ENCODE measurements around the gene FOXG1.

Gene FOXG1

GRCh38 chr14:28761438-28762291 is 4.9 kb upstream of the FOXG1 start:
- no peak for DNase-seq (ENCODE audit: low read depth, low spot score)

DNA sequence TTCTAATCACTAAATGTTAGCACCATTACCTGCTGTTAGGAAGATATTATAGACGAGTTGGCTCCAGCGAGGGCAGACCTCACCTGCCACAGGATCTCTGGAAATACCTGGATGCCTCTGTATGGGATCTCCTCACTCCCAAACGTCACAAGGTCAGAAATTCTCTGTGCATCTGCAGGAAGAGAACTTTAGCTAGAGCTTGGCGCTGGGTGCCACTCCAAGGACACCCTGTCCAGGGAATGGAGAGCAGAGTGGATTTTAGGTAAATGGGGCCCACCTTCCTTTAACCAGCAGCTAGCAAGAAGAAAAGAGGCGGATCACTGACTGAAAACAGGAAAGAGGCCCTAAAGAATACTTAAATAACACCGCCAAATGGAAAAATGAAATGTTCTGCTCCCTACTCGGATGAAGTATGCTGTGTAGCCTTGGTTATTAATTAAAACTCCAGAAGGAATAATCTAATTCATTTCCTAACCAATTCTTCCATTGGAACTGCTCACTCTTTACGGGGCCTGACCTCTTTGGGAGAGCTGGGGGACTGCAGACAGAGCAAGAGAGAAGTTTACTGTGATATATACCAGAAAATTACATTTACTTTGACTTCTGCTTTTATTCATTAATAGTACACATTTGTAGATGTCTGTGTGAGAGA is 4.2 kb upstream of the FOXG1 start:
- DNase-seq (ENCODE audit: low read depth, low spot score) = no peak

DNA sequence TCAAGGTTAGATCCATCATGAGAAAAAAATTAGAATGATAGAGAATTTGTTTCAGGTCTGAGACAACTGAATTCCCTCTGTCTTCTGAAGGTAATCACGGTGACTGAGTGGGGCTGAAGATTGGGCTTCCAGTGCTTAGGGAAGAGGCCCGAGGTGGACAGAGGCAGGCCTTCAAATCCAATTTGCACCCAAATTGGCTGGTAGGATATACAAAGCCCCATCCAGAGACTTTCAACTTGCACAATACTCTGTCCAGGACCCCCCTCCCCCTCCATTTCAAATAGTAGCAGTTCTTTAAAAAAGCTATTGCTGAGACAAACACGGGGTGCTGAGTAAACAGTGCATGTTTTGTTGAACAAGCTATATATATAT is 3.6 kb upstream of the FOXG1 start:
- DNase-seq (ENCODE audit: low read depth, low spot score) = no peak

DNA sequence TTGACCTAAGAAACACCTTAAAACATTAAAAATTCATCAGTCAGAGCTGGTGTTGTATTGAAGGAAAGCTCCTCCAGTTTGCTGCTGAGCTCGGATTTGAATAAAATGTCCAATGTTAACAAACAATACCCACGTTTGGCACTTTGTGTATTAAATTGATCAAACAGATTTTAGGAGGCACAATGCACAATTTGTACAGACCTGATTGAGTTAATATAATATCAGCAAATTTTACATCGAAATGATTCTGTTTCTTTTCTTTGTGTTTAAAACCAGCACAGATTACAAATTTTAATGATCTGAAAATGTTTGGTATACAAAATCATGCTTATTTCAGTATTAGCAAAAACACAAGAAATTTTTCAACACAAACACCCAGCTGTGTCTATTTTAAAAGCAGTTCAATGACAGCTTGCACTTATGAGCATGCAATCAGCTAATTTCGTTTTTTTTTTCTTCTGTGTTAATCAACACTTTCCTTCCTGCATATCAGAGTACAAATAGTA is 2.8 kb upstream of the FOXG1 start:
- no peak for DNase-seq (ENCODE audit: low read depth, low spot score)

DNA sequence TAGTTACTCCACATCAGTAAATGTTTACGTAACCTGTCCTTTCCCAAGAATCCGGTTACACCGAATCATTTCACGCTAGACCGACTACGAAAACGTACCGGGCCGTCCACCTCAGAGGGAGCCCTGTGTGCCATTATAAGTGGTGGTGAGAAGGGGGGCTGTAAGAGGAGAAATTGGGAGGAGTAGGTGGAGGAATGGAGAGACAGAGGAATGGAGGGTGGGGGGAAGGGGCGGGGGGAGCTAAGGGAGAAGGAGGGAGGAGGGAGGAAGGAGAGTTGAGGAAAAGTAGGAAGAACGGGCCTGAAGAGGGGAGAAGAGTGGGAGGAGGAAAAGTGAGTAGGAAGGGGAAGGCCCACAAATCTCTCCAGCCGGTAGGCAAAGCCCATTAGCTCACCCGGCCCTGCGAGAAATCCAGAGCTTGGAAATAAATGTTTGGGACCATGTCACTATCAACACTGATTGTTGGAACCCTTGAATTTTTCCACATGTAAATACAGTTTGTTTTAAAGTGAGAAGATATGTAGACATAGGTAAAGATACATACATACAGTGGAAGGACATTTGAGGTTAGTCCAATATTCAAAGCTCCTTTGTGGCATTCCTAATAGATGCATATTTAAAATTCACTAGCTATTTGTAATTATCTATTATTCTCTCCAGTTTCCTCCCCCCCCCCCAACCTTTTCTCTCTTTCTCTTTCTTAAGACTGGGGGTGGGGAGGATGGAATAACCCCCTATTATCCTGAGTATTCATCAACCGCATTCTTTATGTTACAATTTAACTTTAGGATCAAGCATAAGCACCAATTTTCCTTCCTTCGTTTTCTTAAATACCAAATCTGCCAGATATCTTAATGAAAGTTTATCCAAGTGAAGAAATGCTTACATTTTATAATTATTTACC is 2.1 kb upstream of the FOXG1 start:
- no peak for DNase-seq (ENCODE audit: low read depth, low spot score)

- DNase-seq (ENCODE audit: low read depth, low spot score) = no peak
These were observed 1.3 kb upstream of the FOXG1 start for GRCh38 chr14:28765169-28765830.

GRCh38 chr14:28765831-28766468 is 637 bp upstream of the FOXG1 start:
- no peak for DNase-seq (ENCODE audit: low read depth, low spot score)

GRCh38 chr14:28767030-28767852 is 654 bp downstream of the FOXG1 start:
- DNase-seq (ENCODE audit: low read depth, low spot score) = no peak

DNA sequence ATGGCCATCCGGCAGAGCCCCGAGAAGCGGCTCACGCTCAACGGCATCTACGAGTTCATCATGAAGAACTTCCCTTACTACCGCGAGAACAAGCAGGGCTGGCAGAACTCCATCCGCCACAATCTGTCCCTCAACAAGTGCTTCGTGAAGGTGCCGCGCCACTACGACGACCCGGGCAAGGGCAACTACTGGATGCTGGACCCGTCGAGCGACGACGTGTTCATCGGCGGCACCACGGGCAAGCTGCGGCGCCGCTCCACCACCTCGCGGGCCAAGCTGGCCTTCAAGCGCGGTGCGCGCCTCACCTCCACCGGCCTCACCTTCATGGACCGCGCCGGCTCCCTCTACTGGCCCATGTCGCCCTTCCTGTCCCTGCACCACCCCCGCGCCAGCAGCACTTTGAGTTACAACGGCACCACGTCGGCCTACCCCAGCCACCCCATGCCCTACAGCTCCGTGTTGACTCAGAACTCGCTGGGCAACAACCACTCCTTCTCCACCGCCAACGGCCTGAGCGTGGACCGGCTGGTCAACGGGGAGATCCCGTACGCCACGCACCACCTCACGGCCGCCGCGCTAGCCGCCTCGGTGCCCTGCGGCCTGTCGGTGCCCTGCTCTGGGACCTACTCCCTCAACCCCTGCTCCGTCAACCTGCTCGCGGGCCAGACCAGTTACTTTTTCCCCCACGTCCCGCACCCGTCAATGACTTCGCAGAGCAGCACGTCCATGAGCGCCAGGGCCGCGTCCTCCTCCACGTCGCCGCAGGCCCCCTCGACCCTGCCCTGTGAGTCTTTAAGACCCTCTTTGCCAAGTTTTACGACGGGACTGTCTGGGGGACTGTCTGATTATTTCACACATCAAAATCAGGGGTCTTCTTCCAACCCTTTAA is 1.5 kb downstream of the FOXG1 start:
- no peak for DNase-seq (ENCODE audit: low read depth, low spot score)

GRCh38 chr14:28769276-28769880 is 2.8 kb downstream of the FOXG1 start:
- no peak for DNase-seq (ENCODE audit: low read depth, low spot score)

DNA sequence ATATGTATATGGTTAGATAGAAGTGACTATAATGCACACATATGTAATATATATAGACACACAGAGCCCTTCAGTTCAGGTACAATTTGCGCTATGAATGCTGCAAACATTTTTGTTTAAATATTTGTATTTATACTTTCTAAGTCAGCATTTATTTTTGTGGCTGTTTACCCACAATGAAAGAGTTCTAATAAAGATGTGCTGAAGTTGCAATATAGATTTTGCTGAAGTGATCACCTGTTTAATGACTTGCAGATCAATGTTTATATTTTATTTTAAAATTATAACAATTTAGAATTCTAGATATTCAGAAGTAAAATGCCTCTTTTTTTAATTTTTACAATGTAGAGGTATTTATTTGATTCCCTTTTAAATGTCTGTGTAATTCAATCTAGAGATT is 3.5 kb downstream of the FOXG1 start:
- DNase-seq (ENCODE audit: low read depth, low spot score) = no peak

DNA sequence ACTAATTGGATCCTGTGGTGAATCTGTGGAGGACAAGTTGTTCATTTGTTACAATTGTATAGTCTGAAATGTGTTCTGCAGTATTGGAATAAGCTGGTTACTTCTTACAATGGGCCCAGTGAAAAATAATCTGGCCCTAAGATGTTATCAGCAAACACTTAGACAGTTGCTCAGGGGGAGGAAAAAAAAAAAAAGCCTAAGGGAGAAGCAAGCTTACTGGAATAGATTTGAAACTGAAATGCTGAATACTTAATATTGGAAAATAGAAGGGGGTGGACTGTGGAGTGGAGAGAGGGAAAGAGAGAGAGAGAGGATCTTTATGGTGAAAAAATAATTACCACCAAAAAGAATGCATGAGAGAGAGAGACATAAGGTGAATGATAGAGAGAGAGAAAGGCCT is 4.0 kb downstream of the FOXG1 start:
- DNase-seq (ENCODE audit: low read depth, low spot score) = no peak

DNA sequence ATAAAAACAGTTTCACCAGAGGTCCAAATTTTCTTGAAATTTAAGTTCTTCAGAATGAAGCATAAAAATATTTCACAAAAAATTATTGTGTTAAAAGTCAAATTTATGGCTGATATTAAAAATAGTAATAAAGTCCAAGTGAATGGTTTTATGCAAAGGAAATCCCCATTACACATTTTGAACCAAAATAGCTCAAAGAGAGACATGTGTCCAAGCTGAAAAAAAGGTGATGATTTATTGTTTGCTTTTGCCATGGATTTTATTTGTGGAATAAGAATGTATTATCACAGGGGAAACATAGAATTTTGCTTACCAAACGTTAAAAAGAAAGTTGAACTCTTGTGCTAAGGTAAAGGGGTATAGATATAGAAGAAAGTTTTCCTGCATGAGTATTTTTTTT is 4.6 kb downstream of the FOXG1 start:
- no peak for DNase-seq (ENCODE audit: low read depth, low spot score)

- DNase-seq (ENCODE audit: low read depth, low spot score) = no peak
These were observed 6.0 kb downstream of the FOXG1 start for GRCh38 chr14:28772613-28773012.

DNA sequence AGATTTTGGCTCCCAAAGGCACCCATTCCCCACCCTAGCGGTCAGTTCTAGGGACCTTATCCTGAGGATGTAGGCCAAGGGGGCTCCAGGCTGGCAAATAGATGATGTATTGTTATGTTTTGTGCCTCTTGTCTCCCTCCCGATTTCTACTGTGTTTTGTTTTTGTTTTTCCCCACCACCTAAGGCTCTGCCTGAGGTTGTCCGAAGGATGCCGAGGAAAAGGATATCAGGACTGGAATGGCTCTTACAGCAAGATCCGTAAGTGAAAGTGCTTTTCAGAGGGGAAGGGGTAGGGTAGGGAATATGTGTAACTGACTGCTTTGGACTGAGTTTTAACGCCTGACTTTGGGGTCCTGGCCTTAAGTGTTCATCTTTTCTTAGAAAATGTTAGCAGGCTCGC is 6.6 kb downstream of the FOXG1 start:
- DNase-seq (ENCODE audit: low read depth, low spot score) = no peak

- DNase-seq (ENCODE audit: low read depth, low spot score) = no peak
These were observed 7.5 kb downstream of the FOXG1 start for GRCh38 chr14:28773861-28774691.

- DNase-seq (ENCODE audit: low read depth, low spot score) = no peak
These were observed 8.5 kb downstream of the FOXG1 start for GRCh38 chr14:28774764-28775735.

All from activated CD4-positive, CD25-positive, alpha-beta regulatory T cell treated with anti-CD3 and anti-CD28 coated beads, Interleukin-2, amount 50 U/mL, for 16 hours (primary cell).